GM23248 (cell line): ENCODE results near the gene RTTN.

Source experiments
- EZH2 ChIP-seq: fragments of 200-600 bp; sonication (generic); IDR thresholded peaks from 2 replicates; pipeline ENCODE4 v1.6.1; 2018; ENCODE audit warnings: antibody characterized with exemption, mild to moderate bottlenecking; ENCODE audit not compliant: insufficient read depth, poor library complexity, severe bottlenecking
- EZH2phosphoT487 ChIP-seq: fragments of 200-600 bp; sonication (generic); IDR thresholded peaks from 2 replicates; pipeline ENCODE4 v1.6.1; 2018; ENCODE audit warnings: antibody characterized with exemption, moderate library complexity, mild to moderate bottlenecking, low read depth; ENCODE audit not compliant: insufficient read depth

- TF ChIP-seq EZH2phosphoT487 (no peak), EZH2 (no peak)
Observed at GRCh38 chr18:70068981-70069380, 136.5 kb downstream of the RTTN start.
